WI38 (cell line): ENCODE data around the gene NTRK2.

Experiments used
- H3K4me3 ChIP-seq: 2 replicates; pipeline ENCODE4 v1.5.1; 2011; ENCODE audit warnings: low read depth, mild to moderate bottlenecking, control low read depth, low read length
- TF ChIP-seq, protein P1 (sequence below): IDR thresholded peaks from 2 replicates; pipeline ENCODE4 v1.5.1; 2012; ENCODE audit warnings: low read depth, mild to moderate bottlenecking, control low read depth, low read length

NTRK2 gene

DNA sequence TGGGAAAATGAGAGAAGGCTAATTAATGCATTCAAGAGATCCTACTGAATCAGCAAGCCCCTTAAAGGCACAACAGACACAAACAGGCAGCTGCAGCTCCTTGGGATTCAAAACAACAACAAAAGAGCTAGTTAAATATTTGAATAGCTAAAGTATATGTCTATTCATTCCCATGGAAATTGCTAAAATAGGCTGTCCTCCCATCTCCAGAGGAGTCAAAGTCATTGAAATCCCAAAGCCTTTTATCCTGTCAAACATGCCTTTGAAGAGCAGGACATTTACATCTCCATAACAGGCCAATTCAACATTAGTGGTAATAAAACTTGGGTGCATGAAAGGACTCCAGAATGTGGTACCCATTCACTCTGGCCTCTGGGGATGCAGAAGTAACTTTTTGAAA lies 177.4 kb downstream of the NTRK2 start:
- TF ChIP-seq, protein P1, sequence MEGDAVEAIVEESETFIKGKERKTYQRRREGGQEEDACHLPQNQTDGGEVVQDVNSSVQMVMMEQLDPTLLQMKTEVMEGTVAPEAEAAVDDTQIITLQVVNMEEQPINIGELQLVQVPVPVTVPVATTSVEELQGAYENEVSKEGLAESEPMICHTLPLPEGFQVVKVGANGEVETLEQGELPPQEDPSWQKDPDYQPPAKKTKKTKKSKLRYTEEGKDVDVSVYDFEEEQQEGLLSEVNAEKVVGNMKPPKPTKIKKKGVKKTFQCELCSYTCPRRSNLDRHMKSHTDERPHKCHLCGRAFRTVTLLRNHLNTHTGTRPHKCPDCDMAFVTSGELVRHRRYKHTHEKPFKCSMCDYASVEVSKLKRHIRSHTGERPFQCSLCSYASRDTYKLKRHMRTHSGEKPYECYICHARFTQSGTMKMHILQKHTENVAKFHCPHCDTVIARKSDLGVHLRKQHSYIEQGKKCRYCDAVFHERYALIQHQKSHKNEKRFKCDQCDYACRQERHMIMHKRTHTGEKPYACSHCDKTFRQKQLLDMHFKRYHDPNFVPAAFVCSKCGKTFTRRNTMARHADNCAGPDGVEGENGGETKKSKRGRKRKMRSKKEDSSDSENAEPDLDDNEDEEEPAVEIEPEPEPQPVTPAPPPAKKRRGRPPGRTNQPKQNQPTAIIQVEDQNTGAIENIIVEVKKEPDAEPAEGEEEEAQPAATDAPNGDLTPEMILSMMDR: no peak
- no peak overlapping the region for H3K4me3 ChIP-seq

DNA sequence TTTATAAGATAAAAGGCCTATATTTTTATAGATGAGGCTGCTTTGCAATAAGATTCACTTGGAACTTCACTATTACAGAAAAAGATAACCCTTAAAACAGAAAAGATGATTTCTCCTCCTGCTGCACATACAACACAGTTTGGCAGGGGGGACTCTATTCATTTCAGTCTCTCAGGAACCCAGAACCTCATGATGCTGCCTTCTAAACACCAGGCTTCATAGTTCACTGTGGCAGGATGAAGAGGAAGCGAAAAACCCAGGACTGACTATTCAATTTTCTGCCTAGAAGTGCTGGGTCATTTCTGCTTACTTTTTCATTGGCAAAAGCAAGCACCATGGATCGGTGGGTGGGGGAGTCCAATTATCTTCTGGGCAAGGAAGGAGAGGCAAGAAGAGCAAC lies 179.5 kb downstream of the NTRK2 start:
- TF ChIP-seq, protein P1: no peak
- H3K4me3 ChIP-seq: no peak overlapping the region

DNA sequence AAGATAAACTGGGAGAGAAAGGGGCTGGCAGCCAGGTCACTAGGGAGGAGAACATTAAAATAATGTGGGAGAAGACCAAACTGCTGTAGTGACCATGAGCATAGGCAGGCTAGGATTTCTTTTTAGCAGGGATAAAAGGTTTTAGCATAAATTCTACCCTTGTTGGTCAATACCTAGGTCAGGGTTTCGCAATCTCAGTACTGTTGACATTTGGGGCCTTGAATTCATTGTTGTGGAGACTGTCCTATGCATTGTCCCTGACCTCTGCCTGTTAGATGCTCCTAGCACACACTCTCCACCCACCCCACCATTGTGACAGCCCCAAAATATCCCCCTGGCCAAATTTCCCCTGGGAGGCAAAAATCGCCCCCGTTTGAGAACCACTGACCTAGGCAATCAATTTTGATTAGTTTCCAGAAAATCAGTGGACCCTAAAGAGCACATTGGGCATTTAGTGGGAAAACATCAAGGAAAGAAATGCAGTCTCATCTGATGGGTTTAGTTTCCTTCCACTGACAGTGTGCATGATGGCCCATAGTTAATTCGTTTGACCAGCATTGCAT lies 181.4 kb downstream of the NTRK2 start:
- H3K4me3 ChIP-seq: no peak overlapping the region
- TF ChIP-seq, protein P1: no peak

DNA sequence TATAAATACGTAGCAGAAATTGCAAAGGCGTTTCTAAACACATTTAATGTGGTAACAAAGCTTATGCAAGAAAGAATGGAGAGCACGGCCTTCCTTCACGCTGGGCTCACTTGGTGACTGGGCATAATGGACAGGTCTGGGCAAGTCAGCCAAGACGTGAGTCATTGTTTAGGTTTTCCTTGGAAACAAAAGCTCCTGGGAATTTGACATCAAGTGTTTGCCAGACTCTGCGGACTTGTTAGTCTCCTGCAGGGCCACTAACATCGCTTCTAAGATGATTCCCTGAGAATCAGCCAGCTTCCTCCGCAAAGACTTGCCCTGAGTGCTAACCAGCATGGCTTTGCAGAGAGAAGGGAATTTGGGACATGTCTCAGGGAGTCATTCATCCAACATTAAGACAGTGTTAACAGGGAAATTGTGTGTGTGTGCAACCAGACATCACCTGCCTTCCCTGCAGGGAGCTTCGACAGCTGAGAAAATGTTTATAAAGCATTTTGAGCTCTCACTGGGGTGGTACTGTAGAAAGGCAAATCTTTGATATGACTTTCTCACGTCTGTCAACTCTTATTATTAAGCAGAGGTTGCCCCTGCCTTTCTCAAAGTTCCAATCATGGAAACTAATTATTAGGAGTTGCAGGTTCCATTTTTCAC lies 182.5 kb downstream of the NTRK2 start:
- TF ChIP-seq, protein P1: no peak
- no peak overlapping the region for H3K4me3 ChIP-seq

DNA sequence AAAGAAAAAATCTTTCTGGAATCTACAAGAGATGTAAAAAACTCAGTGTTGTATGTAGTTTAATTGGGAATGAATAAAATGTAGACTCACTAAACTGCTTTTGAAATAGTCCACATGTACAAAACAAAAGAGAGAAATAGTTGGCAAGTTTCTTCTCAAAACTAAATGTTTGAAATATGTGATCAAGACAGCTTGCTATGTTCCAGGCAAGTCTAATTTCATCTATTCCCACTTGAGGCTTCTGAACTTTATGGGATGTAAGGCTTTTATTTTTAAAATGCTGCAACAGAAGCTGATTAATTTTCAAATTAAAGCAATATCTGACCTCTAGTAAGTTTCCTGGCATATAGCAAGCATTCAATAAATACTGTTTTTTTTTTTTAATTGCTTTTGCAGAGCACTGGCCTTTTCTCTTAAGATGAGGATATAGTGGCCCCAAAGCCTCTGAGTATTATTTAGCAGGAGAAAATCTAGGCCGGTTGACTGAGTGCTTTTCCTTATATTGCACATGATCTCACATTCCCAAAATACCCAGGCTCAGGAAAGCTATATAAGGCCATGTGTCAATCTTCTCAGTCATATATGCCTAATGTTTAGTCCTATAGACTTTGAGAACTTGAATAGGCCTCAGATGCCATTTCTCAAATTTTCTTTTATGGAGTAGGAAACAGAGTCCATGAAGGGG lies 183.2 kb downstream of the NTRK2 start:
- TF ChIP-seq, protein P1: no peak
- H3K4me3 ChIP-seq: no peak overlapping the region

DNA sequence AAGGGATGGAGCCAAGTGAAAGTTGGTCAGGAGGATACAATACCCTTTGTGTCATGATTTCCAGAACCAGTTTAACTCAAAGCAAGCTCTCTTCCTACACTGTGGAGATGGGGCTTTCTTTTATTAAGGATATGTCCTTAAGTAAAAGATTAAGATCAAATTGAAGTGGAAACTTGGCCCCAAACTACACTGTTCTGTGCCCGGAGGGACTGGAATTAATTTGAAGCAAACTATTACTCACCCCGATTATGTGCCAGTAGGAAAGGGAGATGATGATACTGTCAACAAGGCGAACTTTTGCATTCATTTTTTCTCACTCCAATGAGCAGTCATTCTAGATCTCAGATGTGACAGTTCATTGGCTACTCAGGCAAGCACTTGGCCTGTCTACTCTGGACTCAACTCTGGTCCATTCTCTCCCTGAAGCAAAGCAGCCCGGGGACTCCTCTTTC lies 186.7 kb downstream of the NTRK2 start:
- TF ChIP-seq, protein P1: no peak

DNA sequence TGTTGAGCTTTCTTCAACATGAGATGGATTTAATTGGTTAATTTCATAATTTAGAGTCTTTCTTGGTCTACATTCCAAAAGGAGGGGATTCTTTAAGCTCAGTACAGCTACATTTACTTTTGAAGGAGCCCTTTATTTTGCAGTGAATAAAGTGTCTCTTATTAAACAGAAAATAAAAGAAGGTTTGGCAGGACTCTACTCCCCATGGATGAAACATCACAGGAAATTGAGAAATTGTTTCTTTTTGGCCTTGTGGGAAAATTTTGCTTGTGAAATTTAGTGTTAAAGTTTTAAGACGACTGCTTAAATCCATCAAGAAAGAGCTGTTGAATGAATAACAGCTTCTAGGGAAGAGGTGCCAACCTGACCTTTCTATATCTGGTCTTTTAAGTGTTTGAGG lies 187.7 kb downstream of the NTRK2 start:
- TF ChIP-seq, protein P1: no peak
- H3K4me3 ChIP-seq: no peak overlapping the region

More for the DNA sequence above, 186.7 kb downstream of the NTRK2 start:
- no peak overlapping the region for H3K4me3 ChIP-seq
